GM23338 (cell line): ENCODE measurements around the gene MRPL38. TPM values are rescaled to one million over a fixed set of nuclear protein-coding genes. Genes with fewer than 3 reads are reported as not detected.

Experiments used
- ATAC-seq: fragments of 200-7000 bp; cut with Tn5 transposase; 3 replicates; pipeline ENCODE4 v1.9.1; 2020
- DNase-seq: peaks from one replicate; pipeline ENCODE4 v3.0.0-alpha.2; 2015; ENCODE audit warnings: low spot score
- H2AFZ ChIP-seq: fragments of 200-600 bp; sonication (generic); 2 replicates; pipeline ENCODE4 v1.8.0; 2016; ENCODE audit warnings: antibody characterized with exemption, mild to moderate bottlenecking, moderate library complexity
- H3F3A ChIP-seq: fragments of 200-600 bp; sonication (generic); replicated peaks from 2 replicates; pipeline ENCODE4 v1.8.0; 2017; ENCODE audit warnings: antibody characterized with exemption, mixed run types, low read depth
- H3K27ac ChIP-seq: fragments of 200-600 bp; sonication (generic); 2 replicates; pipeline ENCODE4 v1.6.1; 2016; ENCODE audit warnings: low read depth
- H3K27me3 ChIP-seq: fragments of 200-600 bp; sonication (generic); 2 replicates; pipeline ENCODE4 v1.8.0; 2016; ENCODE audit warnings: mild to moderate bottlenecking, mixed run types, moderate library complexity; ENCODE audit not compliant: insufficient read depth
- H3K36me3 ChIP-seq: fragments of 200-600 bp; sonication (generic); 2 replicates; pipeline ENCODE4 v1.8.0; 2016; ENCODE audit warnings: mild to moderate bottlenecking; ENCODE audit not compliant: insufficient read depth
- H3K4me1 ChIP-seq: fragments of 200-600 bp; sonication (generic); 2 replicates; pipeline ENCODE4 v1.8.0; 2016; ENCODE audit warnings: mild to moderate bottlenecking, moderate library complexity; ENCODE audit not compliant: insufficient read depth
- H3K4me2 ChIP-seq: fragments of 200-600 bp; sonication (generic); 2 replicates; pipeline ENCODE4 v1.7.1; 2017; ENCODE audit warnings: mixed run types
- H3K4me3 ChIP-seq: fragments of 200-600 bp; sonication (generic); 2 replicates; pipeline ENCODE4 v1.6.1; 2016; ENCODE audit warnings: mixed run types
- H3K79me2 ChIP-seq: fragments of 200-600 bp; sonication (generic); replicated peaks from 2 replicates; pipeline ENCODE4 v1.8.0; 2017; ENCODE audit warnings: mild to moderate bottlenecking; ENCODE audit not compliant: insufficient read depth
- H3K9me2 ChIP-seq: fragments of 200-600 bp; sonication (generic); 2 replicates; pipeline ENCODE4 v1.8.0; 2017; ENCODE audit not compliant: insufficient read depth
- H4K20me1 ChIP-seq: fragments of 200-600 bp; sonication (generic); replicated peaks from 2 replicates; pipeline ENCODE4 v1.8.0; 2017; ENCODE audit warnings: mild to moderate bottlenecking; ENCODE audit not compliant: insufficient read depth
- H3K27ac Mint-ChIP-seq: 2 replicates; pipeline ENCODE4 v1.8.0; 2020; ENCODE audit warnings: inconsistent platforms, mild to moderate bottlenecking, moderate library complexity, mixed read lengths
- H3K27me3 Mint-ChIP-seq: 3 replicates; pipeline ENCODE4 v1.8.0; 2022; ENCODE audit warnings: low read depth, mild to moderate bottlenecking, moderate library complexity, mixed read lengths, inconsistent platforms; ENCODE audit not compliant: insufficient read depth, poor library complexity
- H3K36me3 Mint-ChIP-seq: 3 replicates; pipeline ENCODE4 v1.8.0; 2021; ENCODE audit warnings: low read depth, mild to moderate bottlenecking, inconsistent platforms, moderate library complexity, mixed read lengths
- H3K4me1 Mint-ChIP-seq: 3 replicates; pipeline ENCODE4 v1.8.0; 2020; ENCODE audit warnings: mild to moderate bottlenecking, inconsistent platforms, mixed read lengths
- H3K4me3 Mint-ChIP-seq: 3 replicates; pipeline ENCODE4 v1.8.0; 2021; ENCODE audit warnings: moderate library complexity, mild to moderate bottlenecking, inconsistent platforms, mixed read lengths
- H3K9me3 Mint-ChIP-seq: 3 replicates; pipeline ENCODE4 v1.8.0; 2020; ENCODE audit warnings: moderate library complexity, mild to moderate bottlenecking, inconsistent platforms, mixed read lengths
- CREB1 ChIP-seq: fragments of 250-450 bp; sonication (Bioruptor Pico); IDR thresholded peaks from 2 replicates; pipeline ENCODE4 v1.5.0; 2020; ENCODE audit warnings: low read depth, mild to moderate bottlenecking, moderate library complexity
- ETS1 ChIP-seq: IDR thresholded peaks from 2 replicates; pipeline ENCODE4 v1.6.1; 2016; ENCODE audit warnings: antibody characterized with exemption
- EZH2 ChIP-seq: fragments of 200-600 bp; sonication (generic); IDR thresholded peaks from one replicate; pipeline ENCODE4 v1.8.0; 2017; ENCODE audit warnings: antibody characterized with exemption, mild to moderate bottlenecking, low read depth; ENCODE audit not compliant: unreplicated experiment
- EZH2phosphoT487 ChIP-seq: fragments of 200-600 bp; sonication (generic); IDR thresholded peaks from one replicate; pipeline ENCODE4 v1.8.1; 2018; ENCODE audit warnings: antibody characterized with exemption; ENCODE audit not compliant: unreplicated experiment
- JUNB ChIP-seq: IDR thresholded peaks from one replicate; pipeline ENCODE4 v1.6.1; 2016; ENCODE audit warnings: antibody characterized with exemption; ENCODE audit not compliant: unreplicated experiment
- NANOG ChIP-seq: IDR thresholded peaks from 2 replicates; pipeline ENCODE4 v1.6.1; 2016; ENCODE audit warnings: antibody characterized with exemption, borderline replicate concordance
- POLR2AphosphoS5 ChIP-seq: IDR thresholded peaks from 2 replicates; pipeline ENCODE4 v1.6.1; 2016; ENCODE audit warnings: antibody characterized with exemption, low read depth
- REST ChIP-seq: IDR thresholded peaks from one replicate; pipeline ENCODE4 v1.6.1; 2018; ENCODE audit warnings: antibody characterized with exemption; ENCODE audit not compliant: unreplicated experiment
- STAT1 ChIP-seq: IDR thresholded peaks from one replicate; pipeline ENCODE4 v1.6.1; 2016; ENCODE audit warnings: antibody characterized with exemption; ENCODE audit not compliant: unreplicated experiment
- ZNF114 ChIP-seq: fragments of 250-450 bp; sonication (Bioruptor Pico); IDR thresholded peaks from 2 replicates; pipeline ENCODE4 v1.5.0; 2020; ENCODE audit warnings: mild to moderate bottlenecking, moderate library complexity
- ZNF331 ChIP-seq: fragments of 250-450 bp; sonication (Bioruptor Pico); IDR thresholded peaks from 2 replicates; pipeline ENCODE4 v1.5.0; 2020; ENCODE audit warnings: low read depth, mild to moderate bottlenecking, moderate library complexity
- polyA plus RNA-seq: library from polyadenylated mRNA; unstranded; fragments of >200 nt; fragmentation: Nextera tagmentation; extraction: Ambion mirVana; gene quantifications from 2 replicates; pipeline ENCODE4 v1.2.1, GENCODE V29; 2016
- total RNA-seq: library from RNA; depleted of rRNA; stranded (reverse); fragments of >200 nt; shearing (Covaris generic); gene quantifications from 2 replicates; pipeline ENCODE4 v1.2.3, GENCODE V29; 2014
- TF ChIP-seq, protein P1 (sequence below): fragments of 250-450 bp; sonication (Bioruptor Pico); IDR thresholded peaks from 2 replicates; pipeline ENCODE4 v1.5.0; 2020; ENCODE audit warnings: mild to moderate bottlenecking, moderate library complexity
- TF ChIP-seq, protein P2 (sequence below), 2 experiments: fragments of 200-600 bp in 1 of 2; sonication (generic) in 1 of 2; conservative IDR thresholded peaks; 2 replicates each; pipeline versions ENCODE4 v1.5.1 to v1.6.1; 2016 to 2017; ENCODE audit warnings: antibody characterized with exemption in 2 of 2, low read depth in 2 of 2, mild to moderate bottlenecking in 2 of 2, moderate library complexity in 1 of 2

The MRPL38 gene
- total and polyA plus RNA-seq, 2 experiments from 2014 or later = 63.6 to 90.0 TPM

- DNase-seq (no peak), ATAC-seq (no peak)
- no peaks in the 10 kb centered on the region for H3K9me3 Mint-ChIP-seq
- H3K36me3 Mint-ChIP-seq = peaks cover 3% of the 10 kb centered on the region; the same call in 2 of the 3 replicates
- no peak overlapping the region for H3K4me3 ChIP-seq
- TF ChIP-seq STAT1 (no peak), CREB1 (CRISPR knock-in tag) (no peak), POLR2AphosphoS5 (no peak), JUNB (no peak), EZH2 (no peak), ZNF114 (no peak), ETS1 (no peak), REST (no peak), NANOG (no peak), EZH2phosphoT487 (no peak), ZNF331 (CRISPR knock-in tag) (no peak)
- TF ChIP-seq, protein P1, sequence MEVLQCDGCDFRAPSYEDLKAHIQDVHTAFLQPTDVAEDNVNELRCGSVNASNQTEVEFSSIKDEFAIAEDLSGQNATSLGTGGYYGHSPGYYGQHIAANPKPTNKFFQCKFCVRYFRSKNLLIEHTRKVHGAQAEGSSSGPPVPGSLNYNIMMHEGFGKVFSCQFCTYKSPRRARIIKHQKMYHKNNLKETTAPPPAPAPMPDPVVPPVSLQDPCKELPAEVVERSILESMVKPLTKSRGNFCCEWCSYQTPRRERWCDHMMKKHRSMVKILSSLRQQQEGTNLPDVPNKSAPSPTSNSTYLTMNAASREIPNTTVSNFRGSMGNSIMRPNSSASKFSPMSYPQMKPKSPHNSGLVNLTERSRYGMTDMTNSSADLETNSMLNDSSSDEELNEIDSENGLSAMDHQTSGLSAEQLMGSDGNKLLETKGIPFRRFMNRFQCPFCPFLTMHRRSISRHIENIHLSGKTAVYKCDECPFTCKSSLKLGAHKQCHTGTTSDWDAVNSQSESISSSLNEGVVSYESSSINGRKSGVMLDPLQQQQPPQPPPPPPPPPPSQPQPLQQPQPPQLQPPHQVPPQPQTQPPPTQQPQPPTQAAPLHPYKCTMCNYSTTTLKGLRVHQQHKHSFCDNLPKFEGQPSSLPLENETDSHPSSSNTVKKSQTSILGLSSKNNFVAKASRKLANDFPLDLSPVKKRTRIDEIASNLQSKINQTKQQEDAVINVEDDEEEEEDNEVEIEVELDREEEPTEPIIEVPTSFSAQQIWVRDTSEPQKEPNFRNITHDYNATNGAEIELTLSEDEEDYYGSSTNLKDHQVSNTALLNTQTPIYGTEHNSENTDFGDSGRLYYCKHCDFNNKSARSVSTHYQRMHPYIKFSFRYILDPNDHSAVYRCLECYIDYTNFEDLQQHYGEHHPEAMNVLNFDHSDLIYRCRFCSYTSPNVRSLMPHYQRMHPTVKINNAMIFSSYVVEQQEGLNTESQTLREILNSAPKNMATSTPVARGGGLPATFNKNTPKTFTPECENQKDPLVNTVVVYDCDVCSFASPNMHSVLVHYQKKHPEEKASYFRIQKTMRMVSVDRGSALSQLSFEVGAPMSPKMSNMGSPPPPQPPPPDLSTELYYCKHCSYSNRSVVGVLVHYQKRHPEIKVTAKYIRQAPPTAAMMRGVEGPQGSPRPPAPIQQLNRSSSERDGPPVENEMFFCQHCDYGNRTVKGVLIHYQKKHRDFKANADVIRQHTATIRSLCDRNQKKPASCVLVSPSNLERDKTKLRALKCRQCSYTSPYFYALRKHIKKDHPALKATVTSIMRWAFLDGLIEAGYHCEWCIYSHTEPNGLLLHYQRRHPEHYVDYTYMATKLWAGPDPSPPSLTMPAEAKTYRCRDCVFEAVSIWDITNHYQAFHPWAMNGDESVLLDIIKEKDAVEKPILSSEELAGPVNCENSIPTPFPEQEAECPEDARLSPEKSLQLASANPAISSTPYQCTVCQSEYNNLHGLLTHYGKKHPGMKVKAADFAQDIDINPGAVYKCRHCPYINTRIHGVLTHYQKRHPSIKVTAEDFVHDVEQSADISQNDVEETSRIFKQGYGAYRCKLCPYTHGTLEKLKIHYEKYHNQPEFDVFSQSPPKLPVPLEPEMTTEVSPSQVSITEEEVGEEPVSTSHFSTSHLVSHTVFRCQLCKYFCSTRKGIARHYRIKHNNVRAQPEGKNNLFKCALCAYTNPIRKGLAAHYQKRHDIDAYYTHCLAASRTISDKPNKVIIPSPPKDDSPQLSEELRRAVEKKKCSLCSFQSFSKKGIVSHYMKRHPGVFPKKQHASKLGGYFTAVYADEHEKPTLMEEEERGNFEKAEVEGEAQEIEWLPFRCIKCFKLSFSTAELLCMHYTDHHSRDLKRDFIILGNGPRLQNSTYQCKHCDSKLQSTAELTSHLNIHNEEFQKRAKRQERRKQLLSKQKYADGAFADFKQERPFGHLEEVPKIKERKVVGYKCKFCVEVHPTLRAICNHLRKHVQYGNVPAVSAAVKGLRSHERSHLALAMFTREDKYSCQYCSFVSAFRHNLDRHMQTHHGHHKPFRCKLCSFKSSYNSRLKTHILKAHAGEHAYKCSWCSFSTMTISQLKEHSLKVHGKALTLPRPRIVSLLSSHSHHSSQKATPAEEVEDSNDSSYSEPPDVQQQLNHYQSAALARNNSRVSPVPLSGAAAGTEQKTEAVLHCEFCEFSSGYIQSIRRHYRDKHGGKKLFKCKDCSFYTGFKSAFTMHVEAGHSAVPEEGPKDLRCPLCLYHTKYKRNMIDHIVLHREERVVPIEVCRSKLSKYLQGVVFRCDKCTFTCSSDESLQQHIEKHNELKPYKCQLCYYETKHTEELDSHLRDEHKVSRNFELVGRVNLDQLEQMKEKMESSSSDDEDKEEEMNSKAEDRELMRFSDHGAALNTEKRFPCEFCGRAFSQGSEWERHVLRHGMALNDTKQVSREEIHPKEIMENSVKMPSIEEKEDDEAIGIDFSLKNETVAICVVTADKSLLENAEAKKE (CRISPR knock-in tag) = no peak
- TF ChIP-seq, protein P2, sequence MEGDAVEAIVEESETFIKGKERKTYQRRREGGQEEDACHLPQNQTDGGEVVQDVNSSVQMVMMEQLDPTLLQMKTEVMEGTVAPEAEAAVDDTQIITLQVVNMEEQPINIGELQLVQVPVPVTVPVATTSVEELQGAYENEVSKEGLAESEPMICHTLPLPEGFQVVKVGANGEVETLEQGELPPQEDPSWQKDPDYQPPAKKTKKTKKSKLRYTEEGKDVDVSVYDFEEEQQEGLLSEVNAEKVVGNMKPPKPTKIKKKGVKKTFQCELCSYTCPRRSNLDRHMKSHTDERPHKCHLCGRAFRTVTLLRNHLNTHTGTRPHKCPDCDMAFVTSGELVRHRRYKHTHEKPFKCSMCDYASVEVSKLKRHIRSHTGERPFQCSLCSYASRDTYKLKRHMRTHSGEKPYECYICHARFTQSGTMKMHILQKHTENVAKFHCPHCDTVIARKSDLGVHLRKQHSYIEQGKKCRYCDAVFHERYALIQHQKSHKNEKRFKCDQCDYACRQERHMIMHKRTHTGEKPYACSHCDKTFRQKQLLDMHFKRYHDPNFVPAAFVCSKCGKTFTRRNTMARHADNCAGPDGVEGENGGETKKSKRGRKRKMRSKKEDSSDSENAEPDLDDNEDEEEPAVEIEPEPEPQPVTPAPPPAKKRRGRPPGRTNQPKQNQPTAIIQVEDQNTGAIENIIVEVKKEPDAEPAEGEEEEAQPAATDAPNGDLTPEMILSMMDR (conservative IDR thresholded peaks at IDR 0.05; ENCODE audit: low read depth in 2 of 2) = no peak
- H3F3A ChIP-seq = no peaks in the 10 kb centered on the region
- no peaks in the 10 kb centered on the region for H3K27me3 ChIP-seq
- no peak overlapping the region for H3K4me3 Mint-ChIP-seq
- no peaks in the 10 kb centered on the region for H3K4me1 ChIP-seq
- H3K4me2 ChIP-seq = no peak overlapping the region
- H3K27ac Mint-ChIP-seq = no peak overlapping the region
- H3K27me3 Mint-ChIP-seq = peaks cover 8% of the 10 kb centered on the region
- no peaks in the 10 kb centered on the region for H3K4me1 Mint-ChIP-seq
- no peaks in the 10 kb centered on the region for H3K79me2 ChIP-seq
- no peaks in the 10 kb centered on the region for H4K20me1 ChIP-seq
- no peaks in the 10 kb centered on the region for H3K36me3 ChIP-seq
- H3K9me2 ChIP-seq = no peaks in the 10 kb centered on the region
- no peak overlapping the region for H3K27ac ChIP-seq
- H2AFZ ChIP-seq = no peak overlapping the region
Measured at GRCh38 chr17:75926456-75926855, 21.8 kb upstream of the MRPL38 start.
